ENCODE measurements around the gene DDA1. TPM values are rescaled to one million over a fixed set of nuclear protein-coding genes. Genes with fewer than 3 reads are reported as not detected.

Gene DDA1
- total and polyA plus RNA-seq, 2 of the 13 experiments (the other 11 are each of a cell fraction or from before 2014, with no cell fraction given): 24.5 to 26.0 TPM

DNA sequence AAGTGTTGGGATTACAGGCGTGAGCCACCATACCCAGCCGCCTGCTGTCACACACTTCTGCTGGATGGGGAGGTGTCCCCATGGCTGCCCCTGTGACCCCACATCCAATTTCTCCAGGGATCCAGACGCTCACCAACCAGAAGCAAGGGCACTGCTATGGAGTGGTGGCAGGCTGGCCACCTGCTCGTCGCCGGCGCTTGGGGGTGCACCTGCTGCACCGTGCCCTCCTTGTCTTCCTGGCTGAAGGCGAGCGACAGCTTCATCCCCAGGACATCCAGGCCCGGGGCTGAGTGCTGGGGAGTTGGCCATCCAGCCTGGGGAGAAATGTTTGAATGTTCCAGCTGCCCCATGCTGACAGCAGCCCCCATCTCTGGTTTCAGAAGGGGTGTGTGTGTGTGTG, 23.1 kb upstream of the DDA1 start (continued):
- TF ChIP-seq HNRNPH1 (optimal IDR thresholded peaks at IDR 0.05; ENCODE audit: low read depth, low read length) (no peak), ARHGAP35 (CRISPR knock-in tag; IDR thresholded peaks at IDR 0.05; ENCODE audit: borderline replicate concordance) (no peak), SMYD3 (CRISPR knock-in tag; IDR thresholded peaks at IDR 0.05) (no peak)
- TF ChIP-seq, protein P1, sequence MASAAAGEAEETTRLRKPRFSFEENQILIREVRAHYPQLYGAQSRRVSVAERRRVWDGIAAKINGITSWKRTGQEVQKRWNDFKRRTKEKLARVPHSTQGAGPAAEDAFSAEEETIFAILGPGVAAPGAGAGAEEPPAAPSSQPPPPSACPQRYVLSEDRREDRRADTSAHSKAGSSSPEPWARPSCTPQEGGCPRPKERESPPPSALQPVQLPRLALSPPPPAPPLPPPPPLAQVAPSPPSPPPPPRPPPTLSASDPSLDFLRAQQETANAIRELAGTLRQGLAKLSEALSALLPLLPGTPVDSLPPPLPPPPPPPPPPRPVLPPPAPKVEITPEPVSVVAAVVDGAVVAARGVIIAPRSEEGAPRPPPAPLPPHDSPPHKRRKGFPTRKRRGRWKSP (CRISPR knock-in tag; IDR thresholded peaks at IDR 0.05): no peak
- TF ChIP-seq, protein P2, sequence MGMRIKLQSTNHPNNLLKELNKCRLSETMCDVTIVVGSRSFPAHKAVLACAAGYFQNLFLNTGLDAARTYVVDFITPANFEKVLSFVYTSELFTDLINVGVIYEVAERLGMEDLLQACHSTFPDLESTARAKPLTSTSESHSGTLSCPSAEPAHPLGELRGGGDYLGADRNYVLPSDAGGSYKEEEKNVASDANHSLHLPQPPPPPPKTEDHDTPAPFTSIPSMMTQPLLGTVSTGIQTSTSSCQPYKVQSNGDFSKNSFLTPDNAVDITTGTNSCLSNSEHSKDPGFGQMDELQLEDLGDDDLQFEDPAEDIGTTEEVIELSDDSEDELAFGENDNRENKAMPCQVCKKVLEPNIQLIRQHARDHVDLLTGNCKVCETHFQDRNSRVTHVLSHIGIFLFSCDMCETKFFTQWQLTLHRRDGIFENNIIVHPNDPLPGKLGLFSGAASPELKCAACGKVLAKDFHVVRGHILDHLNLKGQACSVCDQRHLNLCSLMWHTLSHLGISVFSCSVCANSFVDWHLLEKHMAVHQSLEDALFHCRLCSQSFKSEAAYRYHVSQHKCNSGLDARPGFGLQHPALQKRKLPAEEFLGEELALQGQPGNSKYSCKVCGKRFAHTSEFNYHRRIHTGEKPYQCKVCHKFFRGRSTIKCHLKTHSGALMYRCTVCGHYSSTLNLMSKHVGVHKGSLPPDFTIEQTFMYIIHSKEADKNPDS (CRISPR knock-in tag; IDR thresholded peaks at IDR 0.05): no peak

DNA sequence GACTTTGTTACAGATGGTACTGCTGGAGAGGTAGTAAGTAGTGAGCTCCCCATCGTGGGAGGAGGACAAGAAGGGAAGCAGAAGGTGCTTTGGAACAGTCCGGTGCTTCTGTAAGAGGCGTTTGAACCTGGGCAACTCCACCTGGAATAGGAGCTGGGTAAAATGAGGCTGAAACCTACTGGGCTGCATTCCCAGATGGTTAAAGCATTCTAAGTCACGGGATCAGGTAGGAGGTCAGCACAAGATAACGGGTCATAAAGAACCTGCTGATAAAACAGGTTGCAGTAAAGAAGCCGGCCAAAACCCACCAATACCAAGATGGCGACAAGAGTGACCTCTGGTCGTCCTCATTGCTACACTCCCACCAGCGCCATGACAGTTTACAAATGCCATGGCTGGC, 22.6 kb upstream of the DDA1 start:
- no TSS peak for BruUV-seq (replicated peaks)
- WGBS (ENCODE audit: low lambda C conversion rate): 78% methylated on average over 9 of the region's 9 CpGs
- DNase-seq (ENCODE audit: low spot score) (no peak), ATAC-seq (no peak), FAIRE-seq (no peak)
- intact Hi-C loops (cut with micrococcal nuclease; ENCODE audit: unreplicated experiment): no loop called here
- ChIA-PET POLR2A (interaction anchor here (1.4 kb wide), 1 partner anchor 20 kb away, joined by 4 read pairs; the partner anchor contains the start of gene BABAM1), CTCF (ENCODE audit: low intra/inter-chr PET ratio, low total read pairs) (no interaction called here)
- H3K4me2 ChIP-seq (ENCODE audit: low read depth, low read length): no peak overlapping the region
- in situ Hi-C loops (cut with HindIII; ENCODE audit: extremely low pct_ligation_motif_present, low pct_unique_long_range_greater_than_20kb): no loop called here
- H3K4me1 ChIP-seq (ENCODE audit: insufficient read depth, low read length): 0 out of 2 replicates have a peak, but pooled peaks cover 6% of the 10 kb centered on the region
- no peaks in the 10 kb centered on the region for H3K36me3 ChIP-seq (replicated peaks in 1 of 2; ENCODE audit: control insufficient read depth in 1 of 2, insufficient read depth in 2 of 2, low read length in 2 of 2)
- no peak overlapping the region for H2AFZ ChIP-seq (ENCODE audit: low read length)
- H3K27ac ChIP-seq (ENCODE audit: extremely low read length, insufficient read depth, low read length): no peak overlapping the region
- no peak overlapping the region for H3K4me3 ChIP-seq (replicated peaks in 1 of 3; ENCODE audit: insufficient read depth in 1 of 3, low read depth in 2 of 3, low read length in 3 of 3)
- H3K9me3 ChIP-seq (ENCODE audit: low read length): no peaks in the 10 kb centered on the region
- H4K20me1 ChIP-seq (ENCODE audit: insufficient read depth, low read length): no peaks in the 10 kb centered on the region
- H3K9ac ChIP-seq (ENCODE audit: insufficient read depth, low read depth, low read length): no peak overlapping the region
- no peaks in the 10 kb centered on the region for H3K79me2 ChIP-seq (ENCODE audit: insufficient read depth, low read length)
- H3K27me3 ChIP-seq (ENCODE audit: control insufficient read depth in 1 of 2, insufficient read depth in 2 of 2, low read length in 2 of 2): no peaks in the 10 kb centered on the region
- TF ChIP-seq EED (CRISPR knock-in tag; IDR thresholded peaks at IDR 0.05) (no peak), ZNF335 (CRISPR knock-in tag; IDR thresholded peaks at IDR 0.05) (no peak), PHB2 (IDR thresholded peaks at IDR 0.05; ENCODE audit: partially characterized antibody) (no peak), ZNF451 (CRISPR knock-in tag; IDR thresholded peaks at IDR 0.05) (no peak), HIVEP1 (CRISPR knock-in tag; IDR thresholded peaks at IDR 0.05) (no peak), ZFP36L1 (CRISPR knock-in tag; IDR thresholded peaks at IDR 0.05) (no peak)
- TF ChIP-seq, protein P3, sequence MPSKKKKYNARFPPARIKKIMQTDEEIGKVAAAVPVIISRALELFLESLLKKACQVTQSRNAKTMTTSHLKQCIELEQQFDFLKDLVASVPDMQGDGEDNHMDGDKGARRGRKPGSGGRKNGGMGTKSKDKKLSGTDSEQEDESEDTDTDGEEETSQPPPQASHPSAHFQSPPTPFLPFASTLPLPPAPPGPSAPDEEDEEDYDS (CRISPR knock-in tag; IDR thresholded peaks at IDR 0.05): no peak
- TF ChIP-seq, protein P4, sequence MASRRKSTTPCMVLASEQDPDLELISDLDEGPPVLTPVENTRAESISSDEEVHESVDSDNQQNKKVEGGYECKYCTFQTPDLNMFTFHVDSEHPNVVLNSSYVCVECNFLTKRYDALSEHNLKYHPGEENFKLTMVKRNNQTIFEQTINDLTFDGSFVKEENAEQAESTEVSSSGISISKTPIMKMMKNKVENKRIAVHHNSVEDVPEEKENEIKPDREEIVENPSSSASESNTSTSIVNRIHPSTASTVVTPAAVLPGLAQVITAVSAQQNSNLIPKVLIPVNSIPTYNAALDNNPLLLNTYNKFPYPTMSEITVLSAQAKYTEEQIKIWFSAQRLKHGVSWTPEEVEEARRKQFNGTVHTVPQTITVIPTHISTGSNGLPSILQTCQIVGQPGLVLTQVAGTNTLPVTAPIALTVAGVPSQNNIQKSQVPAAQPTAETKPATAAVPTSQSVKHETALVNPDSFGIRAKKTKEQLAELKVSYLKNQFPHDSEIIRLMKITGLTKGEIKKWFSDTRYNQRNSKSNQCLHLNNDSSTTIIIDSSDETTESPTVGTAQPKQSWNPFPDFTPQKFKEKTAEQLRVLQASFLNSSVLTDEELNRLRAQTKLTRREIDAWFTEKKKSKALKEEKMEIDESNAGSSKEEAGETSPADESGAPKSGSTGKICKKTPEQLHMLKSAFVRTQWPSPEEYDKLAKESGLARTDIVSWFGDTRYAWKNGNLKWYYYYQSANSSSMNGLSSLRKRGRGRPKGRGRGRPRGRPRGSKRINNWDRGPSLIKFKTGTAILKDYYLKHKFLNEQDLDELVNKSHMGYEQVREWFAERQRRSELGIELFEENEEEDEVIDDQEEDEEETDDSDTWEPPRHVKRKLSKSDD (CRISPR knock-in tag; IDR thresholded peaks at IDR 0.05; ENCODE audit: low read depth): no peak
- TF ChIP-seq, protein P5, sequence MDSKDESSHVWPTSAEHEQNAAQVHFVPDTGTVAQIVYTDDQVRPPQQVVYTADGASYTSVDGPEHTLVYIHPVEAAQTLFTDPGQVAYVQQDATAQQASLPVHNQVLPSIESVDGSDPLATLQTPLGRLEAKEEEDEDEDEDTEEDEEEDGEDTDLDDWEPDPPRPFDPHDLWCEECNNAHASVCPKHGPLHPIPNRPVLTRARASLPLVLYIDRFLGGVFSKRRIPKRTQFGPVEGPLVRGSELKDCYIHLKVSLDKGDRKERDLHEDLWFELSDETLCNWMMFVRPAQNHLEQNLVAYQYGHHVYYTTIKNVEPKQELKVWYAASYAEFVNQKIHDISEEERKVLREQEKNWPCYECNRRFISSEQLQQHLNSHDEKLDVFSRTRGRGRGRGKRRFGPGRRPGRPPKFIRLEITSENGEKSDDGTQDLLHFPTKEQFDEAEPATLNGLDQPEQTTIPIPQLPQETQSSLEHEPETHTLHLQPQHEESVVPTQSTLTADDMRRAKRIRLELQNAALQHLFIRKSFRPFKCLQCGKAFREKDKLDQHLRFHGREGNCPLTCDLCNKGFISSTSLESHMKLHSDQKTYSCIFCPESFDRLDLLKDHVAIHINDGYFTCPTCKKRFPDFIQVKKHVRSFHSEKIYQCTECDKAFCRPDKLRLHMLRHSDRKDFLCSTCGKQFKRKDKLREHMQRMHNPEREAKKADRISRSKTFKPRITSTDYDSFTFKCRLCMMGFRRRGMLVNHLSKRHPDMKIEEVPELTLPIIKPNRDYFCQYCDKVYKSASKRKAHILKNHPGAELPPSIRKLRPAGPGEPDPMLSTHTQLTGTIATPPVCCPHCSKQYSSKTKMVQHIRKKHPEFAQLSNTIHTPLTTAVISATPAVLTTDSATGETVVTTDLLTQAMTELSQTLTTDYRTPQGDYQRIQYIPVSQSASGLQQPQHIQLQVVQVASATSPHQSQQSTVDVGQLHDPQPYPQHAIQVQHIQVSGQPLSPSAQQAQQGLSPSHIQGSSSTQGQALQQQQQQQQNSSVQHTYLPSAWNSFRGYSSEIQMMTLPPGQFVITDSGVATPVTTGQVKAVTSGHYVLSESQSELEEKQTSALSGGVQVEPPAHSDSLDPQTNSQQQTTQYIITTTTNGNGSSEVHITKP (CRISPR knock-in tag; IDR thresholded peaks at IDR 0.05; ENCODE audit: low read depth): no peak
